Right lobe of liver (tissue), 4 donors: ENCODE data around the gene C9orf85.
"Not testable (repeated sequence)": the region's sequence is repeated elsewhere in the genome, so short reads cannot be mapped to it uniquely, and the experiment has no call there.

ENCODE experiments used
- POLR2A ChIP-seq: fragments of 450-650 bp; IDR thresholded peaks from one replicate; pipeline ENCODE4 v1.6.1; 2017; ENCODE audit warnings: antibody characterized with exemption, mild to moderate bottlenecking
- TF ChIP-seq, protein P1 (sequence below), 4 donors: fragments of 200-600 bp in 3 of 4; fragments of 450-650 bp in 1 of 4; IDR thresholded peaks; one replicate each; pipeline versions ENCODE4 v1.5.1 to v1.8.0; 2016 to 2022; ENCODE audit warnings: antibody characterized with exemption in 4 of 4, mild to moderate bottlenecking in 2 of 4
- donor health status: DM: no; HTN: no; CAD: no.
- donor health status: DM: no; HTN: no; CAD: no.
- donor health status: DM: no; HTN: yes; CAD: no.

- TF ChIP-seq, protein P1, sequence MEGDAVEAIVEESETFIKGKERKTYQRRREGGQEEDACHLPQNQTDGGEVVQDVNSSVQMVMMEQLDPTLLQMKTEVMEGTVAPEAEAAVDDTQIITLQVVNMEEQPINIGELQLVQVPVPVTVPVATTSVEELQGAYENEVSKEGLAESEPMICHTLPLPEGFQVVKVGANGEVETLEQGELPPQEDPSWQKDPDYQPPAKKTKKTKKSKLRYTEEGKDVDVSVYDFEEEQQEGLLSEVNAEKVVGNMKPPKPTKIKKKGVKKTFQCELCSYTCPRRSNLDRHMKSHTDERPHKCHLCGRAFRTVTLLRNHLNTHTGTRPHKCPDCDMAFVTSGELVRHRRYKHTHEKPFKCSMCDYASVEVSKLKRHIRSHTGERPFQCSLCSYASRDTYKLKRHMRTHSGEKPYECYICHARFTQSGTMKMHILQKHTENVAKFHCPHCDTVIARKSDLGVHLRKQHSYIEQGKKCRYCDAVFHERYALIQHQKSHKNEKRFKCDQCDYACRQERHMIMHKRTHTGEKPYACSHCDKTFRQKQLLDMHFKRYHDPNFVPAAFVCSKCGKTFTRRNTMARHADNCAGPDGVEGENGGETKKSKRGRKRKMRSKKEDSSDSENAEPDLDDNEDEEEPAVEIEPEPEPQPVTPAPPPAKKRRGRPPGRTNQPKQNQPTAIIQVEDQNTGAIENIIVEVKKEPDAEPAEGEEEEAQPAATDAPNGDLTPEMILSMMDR (IDR thresholded peaks at IDR 0.05): not testable (repeated sequence)
- TF ChIP-seq POLR2A: not testable (repeated sequence)
Observed at GRCh38 chr9:71963471-71963996, 52.1 kb downstream of the C9orf85 start.
